A549 (cell line): ENCODE data around the gene SH3D21.

ENCODE experiments used
- CTCF ChIP-seq: fragments of >200 bp; sonication (Bioruptor Twin); formaldehyde crosslinking; IDR thresholded peaks from 3 replicates; pipeline ENCODE4 v1.5.1; 2016
- MAX ChIP-seq: IDR thresholded peaks from 2 replicates; pipeline ENCODE4 v1.6.1; 2012
- POLR2A ChIP-seq: IDR thresholded peaks from 2 replicates; pipeline ENCODE4 v1.6.1; 2012; ENCODE audit warnings: mild to moderate bottlenecking, low read length
- REST ChIP-seq: fragments of 200-600 bp; sonication (generic); IDR thresholded peaks from 2 replicates; pipeline ENCODE4 v1.6.1; 2016; ENCODE audit warnings: antibody characterized with exemption, mild to moderate bottlenecking, moderate library complexity
- RNF2 ChIP-seq: fragments of 200-600 bp; sonication (generic); IDR thresholded peaks from 2 replicates; pipeline ENCODE4 v1.6.1; 2016; ENCODE audit warnings: low read depth, mild to moderate bottlenecking, antibody characterized with exemption, moderate library complexity, borderline replicate concordance

GRCh38 chr1:36300526-36300925, 5.6 kb upstream of the SH3D21 start:
- no peak for TF ChIP-seq CTCF
- no peak for TF ChIP-seq REST
- TF ChIP-seq RNF2: no peak
- no peak for TF ChIP-seq POLR2A
- TF ChIP-seq MAX: no peak
